Stomach smooth muscle (tissue), 2 donors: Measurements from ENCODE around the gene HELZ.

Experiments used
- H3K27ac ChIP-seq: one replicate; pipeline ENCODE4 v1.7.0; 2013; ENCODE audit warnings: mild to moderate bottlenecking, low read length, inconsistent platforms
- H3K27me3 ChIP-seq, 2 donors: one replicate each; pipeline ENCODE4 v1.7.0; 2013; ENCODE audit warnings: low read length in 2 of 2; ENCODE audit not compliant: insufficient read depth in 2 of 2, control insufficient read depth in 1 of 2
- H3K36me3 ChIP-seq, 2 donors: one replicate each; pipeline ENCODE4 v1.7.0; 2013; ENCODE audit warnings: low read length in 2 of 2; ENCODE audit not compliant: control insufficient read depth in 2 of 2, insufficient read depth in 2 of 2
- H3K4me1 ChIP-seq: one replicate; pipeline ENCODE4 v1.7.0; 2013; ENCODE audit warnings: low read length; ENCODE audit not compliant: control insufficient read depth, insufficient read depth
- H3K4me3 ChIP-seq, 2 donors: one replicate each; pipeline ENCODE4 v1.7.0; 2013; ENCODE audit warnings: low read length in 2 of 2
- H3K9ac ChIP-seq, 2 donors: one replicate each; pipeline ENCODE4 v1.7.0; 2013; ENCODE audit warnings: low read length in 2 of 2, mild to moderate bottlenecking in 1 of 2
- H3K9me3 ChIP-seq, 2 donors: one replicate each; pipeline ENCODE4 v1.7.0; 2013; ENCODE audit warnings: low read length in 2 of 2; ENCODE audit not compliant: control insufficient read depth in 2 of 2
- donor health status: healthy.
- donor health status: Pancreatic carcinoma.

Gene HELZ

DNA sequence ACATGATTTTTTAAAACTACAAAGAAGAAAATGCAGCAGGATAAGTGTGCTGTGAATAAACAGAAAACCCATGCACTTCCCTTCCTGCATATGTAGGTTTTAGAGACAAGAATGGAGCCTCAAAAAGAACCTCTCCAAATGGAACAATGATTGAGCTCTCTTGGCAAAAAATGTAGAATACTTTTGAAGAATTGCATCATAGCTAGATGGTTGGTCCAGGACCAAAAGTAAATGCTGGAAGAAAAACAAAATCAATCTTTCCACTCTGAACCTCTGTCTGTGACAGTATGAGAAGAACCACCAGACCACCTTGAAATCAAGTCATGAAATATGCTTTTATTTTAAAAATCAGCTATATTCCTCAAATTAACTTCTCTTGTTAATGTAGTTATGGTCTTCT is 17.5 kb downstream of the HELZ start:
- H3K27ac ChIP-seq = no peak overlapping the region
- no peak overlapping the region for H3K4me3 ChIP-seq
- H3K27me3 ChIP-seq = no peaks in the 10 kb centered on the region
- H3K9me3 ChIP-seq = no peaks in the 10 kb centered on the region
- H3K9ac ChIP-seq = no peak overlapping the region
- H3K36me3 ChIP-seq = peaks cover 0 to 2% of the 10 kb centered on the region in 2 donors
- no peaks in the 10 kb centered on the region for H3K4me1 ChIP-seq

DNA sequence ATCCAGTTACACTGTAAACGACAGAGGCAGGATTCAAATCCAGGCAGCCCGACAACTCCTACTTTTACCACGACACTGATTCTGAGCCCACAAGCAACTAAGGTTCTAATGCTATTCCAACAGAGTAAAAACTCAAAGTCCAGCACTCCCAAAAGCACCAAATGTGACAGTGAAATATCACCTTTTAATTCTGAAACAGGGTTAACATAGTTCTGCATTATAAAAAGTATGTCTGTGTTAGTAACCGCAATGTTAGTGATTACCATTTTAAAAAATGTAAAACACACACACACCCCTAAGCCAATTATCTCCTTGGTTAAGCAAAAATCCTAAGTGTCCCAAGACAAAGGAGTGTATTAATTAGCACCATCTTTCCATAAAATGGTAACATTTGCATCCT is 19.7 kb downstream of the HELZ start:
- no peak overlapping the region for H3K9ac ChIP-seq

GRCh38 chr17:67224736-67225135 is 20.3 kb downstream of the HELZ start:
- no peaks in the 10 kb centered on the region for H3K9me3 ChIP-seq
- H3K4me3 ChIP-seq = no peak overlapping the region
- H3K4me1 ChIP-seq = peaks cover 2% of the 10 kb centered on the region
- no peak overlapping the region for H3K9ac ChIP-seq
- H3K27me3 ChIP-seq = no peaks in the 10 kb centered on the region
- no peak overlapping the region for H3K27ac ChIP-seq
- peaks cover 0 to 3% of the 10 kb centered on the region in 2 donors for H3K36me3 ChIP-seq

More for the DNA sequence above, 19.7 kb downstream of the HELZ start:
- peaks cover 0 to 3% of the 10 kb centered on the region in 2 donors for H3K36me3 ChIP-seq
- no peaks in the 10 kb centered on the region for H3K27me3 ChIP-seq
- H3K27ac ChIP-seq = no peak overlapping the region
- H3K4me3 ChIP-seq = no peak overlapping the region
- H3K4me1 ChIP-seq = peaks cover 2% of the 10 kb centered on the region
- H3K9me3 ChIP-seq = no peaks in the 10 kb centered on the region

- Histone ChIP-seq H3K36me3 (peaks cover 0 to 3% of the 10 kb centered on the region in 2 donors), H3K9ac (no peak overlapping the region), H3K27ac (no peak overlapping the region), H3K4me3 (no peak overlapping the region), H3K4me1 (peaks cover 2% of the 10 kb centered on the region), H3K27me3 (no peaks in the 10 kb centered on the region), H3K9me3 (no peaks in the 10 kb centered on the region)
These were observed 21.1 kb downstream of the HELZ start for GRCh38 chr17:67223924-67224323.

GRCh38 chr17:67221062-67221998 is 23.7 kb downstream of the HELZ start:
- no peak overlapping the region for H3K9ac ChIP-seq
- peaks cover 0 to 14% of the 10 kb centered on the region in 2 donors for H3K36me3 ChIP-seq
- no peaks in the 10 kb centered on the region for H3K9me3 ChIP-seq
- H3K4me1 ChIP-seq = peaks cover 2% of the 10 kb centered on the region
- H3K27ac ChIP-seq = no peak overlapping the region
- no peak overlapping the region for H3K4me3 ChIP-seq
- H3K27me3 ChIP-seq = no peaks in the 10 kb centered on the region

- Histone ChIP-seq H3K36me3 (peaks cover 5 to 14% of the 10 kb centered on the region in 2 donors), H3K4me3 (no peak overlapping the region), H3K27ac (no peak overlapping the region), H3K9me3 (no peaks in the 10 kb centered on the region), H3K9ac (no peak overlapping the region), H3K27me3 (no peaks in the 10 kb centered on the region), H3K4me1 (peaks cover 2% of the 10 kb centered on the region)
These were observed 26.5 kb downstream of the HELZ start for GRCh38 chr17:67218385-67218950.

- Histone ChIP-seq H3K9ac (no peak overlapping the region), H3K36me3 (peaks cover 5 to 12% of the 10 kb centered on the region in 2 donors), H3K27ac (no peak overlapping the region), H3K4me3 (no peak overlapping the region), H3K4me1 (peaks cover 2% of the 10 kb centered on the region), H3K9me3 (no peaks in the 10 kb centered on the region), H3K27me3 (no peaks in the 10 kb centered on the region)
These were observed 27.6 kb downstream of the HELZ start for GRCh38 chr17:67217446-67217845.

GRCh38 chr17:67216578-67217320 is 28.2 kb downstream of the HELZ start:
- Histone ChIP-seq H3K9me3 (no peaks in the 10 kb centered on the region), H3K27me3 (no peaks in the 10 kb centered on the region), H3K4me3 (no peak overlapping the region), H3K27ac (no peak overlapping the region), H3K36me3 (peaks cover 5 to 11% of the 10 kb centered on the region in 2 donors), H3K9ac (no peak overlapping the region), H3K4me1 (peaks cover 2% of the 10 kb centered on the region)

DNA sequence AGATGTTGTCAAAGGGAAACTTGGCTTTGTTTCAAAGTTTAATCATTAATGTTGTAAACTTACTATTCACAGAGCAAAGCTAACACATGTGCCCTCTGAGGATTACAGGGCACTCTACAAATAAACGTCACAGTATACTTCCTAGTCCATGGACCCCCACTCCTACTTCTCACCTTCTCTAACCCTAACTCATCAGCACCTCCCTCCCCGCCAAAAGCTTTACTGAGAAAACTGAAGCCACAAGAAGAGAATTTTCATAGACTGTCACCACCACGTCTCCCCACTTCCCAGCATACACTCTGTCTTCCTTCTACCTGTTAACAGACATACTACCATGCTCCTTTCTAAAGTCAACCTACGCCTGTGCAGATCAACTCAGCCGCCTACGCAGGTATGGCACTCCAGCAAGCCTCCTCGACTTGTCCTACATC is 29.0 kb downstream of the HELZ start:
- H3K36me3 ChIP-seq = peaks cover 5 to 11% of the 10 kb centered on the region in 2 donors
- H3K4me3 ChIP-seq = no peak overlapping the region
- no peak overlapping the region for H3K27ac ChIP-seq
- no peaks in the 10 kb centered on the region for H3K27me3 ChIP-seq
- H3K4me1 ChIP-seq = peaks cover 1% of the 10 kb centered on the region
- H3K9me3 ChIP-seq = no peaks in the 10 kb centered on the region
- no peak overlapping the region for H3K9ac ChIP-seq

- Histone ChIP-seq H3K4me3 (no peak overlapping the region), H3K36me3 (peaks cover 5 to 6% of the 10 kb centered on the region in 2 donors), H3K9ac (no peak overlapping the region), H3K27me3 (no peaks in the 10 kb centered on the region), H3K4me1 (no peaks in the 10 kb centered on the region), H3K27ac (no peak overlapping the region), H3K9me3 (no peaks in the 10 kb centered on the region)
These were observed 32.1 kb downstream of the HELZ start for GRCh38 chr17:67212714-67213417.
